Liver (tissue), 9 donors: ENCODE measurements around the gene SMARCC2. TPM values are rescaled to one million over a fixed set of nuclear protein-coding genes. Genes with fewer than 3 reads are reported as not detected.

Source experiments
- DNase-seq: peaks from one replicate; pipeline ENCODE4 v3.0.0-alpha.2; 2017; ENCODE audit warnings: low spot score
- H3K27ac ChIP-seq, 2 donors: one replicate each; pipeline ENCODE4 v1.7.0; 2013; ENCODE audit warnings: inconsistent platforms in 2 of 2, low read length in 2 of 2, control low read depth in 1 of 2, low read depth in 1 of 2, mild to moderate bottlenecking in 1 of 2
- H3K27me3 ChIP-seq, 4 donors: one replicate each; pipeline versions ENCODE4 v1.6.1 to v1.7.0; 2013; ENCODE audit warnings: low read length in 3 of 4, inconsistent platforms in 1 of 4, mild to moderate bottlenecking in 1 of 4, moderate library complexity in 1 of 4; ENCODE audit not compliant: control insufficient read depth in 4 of 4, insufficient read depth in 4 of 4
- H3K36me3 ChIP-seq, 4 donors: one replicate each; pipeline versions ENCODE4 v1.6.1 to v1.7.0; 2013; ENCODE audit warnings: low read length in 3 of 4, mild to moderate bottlenecking in 3 of 4, low read depth in 1 of 4, moderate library complexity in 1 of 4; ENCODE audit not compliant: control insufficient read depth in 4 of 4, insufficient read depth in 3 of 4
- H3K4me1 ChIP-seq, 4 donors: one replicate each; pipeline versions ENCODE4 v1.6.1 to v1.7.0; 2013; ENCODE audit warnings: low read length in 3 of 4, mild to moderate bottlenecking in 3 of 4, moderate library complexity in 1 of 4; ENCODE audit not compliant: control insufficient read depth in 4 of 4, insufficient read depth in 4 of 4
- H3K4me3 ChIP-seq, 3 donors: one replicate each; pipeline versions ENCODE4 v1.6.1 to v1.7.0; 2013; ENCODE audit warnings: low read length in 3 of 3, control low read depth in 1 of 3, low read depth in 1 of 3, mild to moderate bottlenecking in 1 of 3
- H3K9ac ChIP-seq, 2 donors: one replicate each; pipeline ENCODE4 v1.7.0; 2013; ENCODE audit warnings: low read length in 2 of 2, mild to moderate bottlenecking in 2 of 2, moderate library complexity in 2 of 2, control low read depth in 1 of 2, low read depth in 1 of 2
- H3K9me3 ChIP-seq, 4 donors: one replicate each; pipeline versions ENCODE4 v1.6.1 to v1.7.0; 2013; ENCODE audit warnings: low read length in 3 of 4; ENCODE audit not compliant: control insufficient read depth in 4 of 4
- CTCF ChIP-seq: fragments of 150-350 bp; IDR thresholded peaks from 2 replicates; pipeline ENCODE4 v1.5.1; 2017; ENCODE audit warnings: improper control_type of control experiment, low read depth, low read length; ENCODE audit not compliant: missing input control
- EGR1 ChIP-seq, 2 donors: IDR thresholded peaks; 2 replicates each; pipeline ENCODE4 v1.6.1; 2016 to 2018; ENCODE audit warnings: antibody characterized with exemption in 2 of 2, low read depth in 2 of 2
- FOXA1 ChIP-seq: IDR thresholded peaks from 2 replicates; pipeline ENCODE4 v1.6.1; 2016; ENCODE audit warnings: antibody characterized with exemption
- FOXA2 ChIP-seq: IDR thresholded peaks from 2 replicates; pipeline ENCODE4 v1.6.1; 2016; ENCODE audit warnings: antibody characterized with exemption
- GABPA ChIP-seq, 2 donors: IDR thresholded peaks in 1 of 2; conservative IDR thresholded peaks in 1 of 2; 2 replicates each; pipeline ENCODE4 v1.6.1; 2016; ENCODE audit warnings: antibody characterized with exemption in 2 of 2, mild to moderate bottlenecking in 1 of 2, moderate library complexity in 1 of 2
- HNF4A ChIP-seq, 2 donors: conservative IDR thresholded peaks; 2 replicates each; pipeline ENCODE4 v1.6.1; 2016; ENCODE audit warnings: antibody characterized with exemption in 2 of 2, mild to moderate bottlenecking in 2 of 2
- HNF4G ChIP-seq: IDR thresholded peaks from 2 replicates; pipeline ENCODE4 v1.6.1; 2016; ENCODE audit warnings: antibody characterized with exemption
- JUND ChIP-seq, 2 donors: IDR thresholded peaks; 2 replicates each; pipeline ENCODE4 v1.6.1; 2016; ENCODE audit warnings: antibody characterized with exemption in 2 of 2
- NR2F2 ChIP-seq: IDR thresholded peaks from 2 replicates; pipeline ENCODE4 v1.6.1; 2016; ENCODE audit warnings: antibody characterized with exemption
- RAD21 ChIP-seq, 2 donors: IDR thresholded peaks; 2 replicates each; pipeline ENCODE4 v1.6.1; 2016; ENCODE audit warnings: antibody characterized with exemption in 2 of 2, mild to moderate bottlenecking in 2 of 2
- RXRA ChIP-seq, 2 donors: IDR thresholded peaks; 2 replicates each; pipeline ENCODE4 v1.6.1; 2017 to 2018; ENCODE audit warnings: antibody characterized with exemption in 2 of 2, mild to moderate bottlenecking in 1 of 2
- SP1 ChIP-seq: IDR thresholded peaks from 2 replicates; pipeline ENCODE4 v1.6.1; 2018; ENCODE audit warnings: antibody characterized with exemption, mild to moderate bottlenecking
- TAF1 ChIP-seq: conservative IDR thresholded peaks from 2 replicates; pipeline ENCODE4 v1.6.1; 2016; ENCODE audit warnings: antibody characterized with exemption, mild to moderate bottlenecking
- YY1 ChIP-seq: IDR thresholded peaks from 2 replicates; pipeline ENCODE4 v1.6.1; 2016; ENCODE audit warnings: antibody characterized with exemption, mild to moderate bottlenecking
- ZBTB33 ChIP-seq: IDR thresholded peaks from 2 replicates; pipeline ENCODE4 v1.6.1; 2016; ENCODE audit warnings: antibody characterized with exemption
- WGBS: extraction: QIAGEN DNeasy Blood & Tissue Kit; methylation state at CpG from one replicate; pipeline ENCODE4 v1.1.7; 2013; 5-methylcytosine and 5-hydroxymethylcytosine counted together
- polyA plus RNA-seq, 2 donors: library from polyadenylated mRNA; stranded (reverse) in 1 of 2; unstranded in 1 of 2; fragments of 200-250 nt in 1 of 2; fragments of >200 nt in 1 of 2; fragmentation: Nextera tagmentation in 1 of 2; extraction: Ambion mirVana in 1 of 2; gene quantifications; one replicate each; pipeline versions ENCODE4 v1.2.1 to v1.2.3, GENCODE V29; 2013 to 2015
- total RNA-seq, 2 donors: library from RNA; depleted of rRNA; stranded (reverse); fragments of >200 nt; gene quantifications; one replicate each; pipeline ENCODE4 v1.2.3, GENCODE V29; 2014
- TF ChIP-seq, protein P1 (sequence below): IDR thresholded peaks from 2 replicates; pipeline ENCODE4 v1.6.1; 2016; ENCODE audit warnings: antibody characterized with exemption, mild to moderate bottlenecking
- TF ChIP-seq, protein P2 (sequence below): IDR thresholded peaks from 2 replicates; pipeline ENCODE4 v1.6.1; 2016; ENCODE audit warnings: antibody characterized with exemption
- TF ChIP-seq, protein P3 (sequence below): IDR thresholded peaks from 2 replicates; pipeline ENCODE4 v1.6.1; 2016; ENCODE audit warnings: antibody characterized with exemption
- donor health status: healthy.
- donor health status: healthy.
- donor health status: healthy.
- donor health status: healthy.
- donor health status: healthy.

SMARCC2 gene
- total and polyA plus RNA-seq, 4 donors: 12.8 to 24.8 (median 22.5) TPM

- no peak for TF ChIP-seq HNF4G
- TF ChIP-seq YY1: no peak
- TF ChIP-seq, protein P1, sequence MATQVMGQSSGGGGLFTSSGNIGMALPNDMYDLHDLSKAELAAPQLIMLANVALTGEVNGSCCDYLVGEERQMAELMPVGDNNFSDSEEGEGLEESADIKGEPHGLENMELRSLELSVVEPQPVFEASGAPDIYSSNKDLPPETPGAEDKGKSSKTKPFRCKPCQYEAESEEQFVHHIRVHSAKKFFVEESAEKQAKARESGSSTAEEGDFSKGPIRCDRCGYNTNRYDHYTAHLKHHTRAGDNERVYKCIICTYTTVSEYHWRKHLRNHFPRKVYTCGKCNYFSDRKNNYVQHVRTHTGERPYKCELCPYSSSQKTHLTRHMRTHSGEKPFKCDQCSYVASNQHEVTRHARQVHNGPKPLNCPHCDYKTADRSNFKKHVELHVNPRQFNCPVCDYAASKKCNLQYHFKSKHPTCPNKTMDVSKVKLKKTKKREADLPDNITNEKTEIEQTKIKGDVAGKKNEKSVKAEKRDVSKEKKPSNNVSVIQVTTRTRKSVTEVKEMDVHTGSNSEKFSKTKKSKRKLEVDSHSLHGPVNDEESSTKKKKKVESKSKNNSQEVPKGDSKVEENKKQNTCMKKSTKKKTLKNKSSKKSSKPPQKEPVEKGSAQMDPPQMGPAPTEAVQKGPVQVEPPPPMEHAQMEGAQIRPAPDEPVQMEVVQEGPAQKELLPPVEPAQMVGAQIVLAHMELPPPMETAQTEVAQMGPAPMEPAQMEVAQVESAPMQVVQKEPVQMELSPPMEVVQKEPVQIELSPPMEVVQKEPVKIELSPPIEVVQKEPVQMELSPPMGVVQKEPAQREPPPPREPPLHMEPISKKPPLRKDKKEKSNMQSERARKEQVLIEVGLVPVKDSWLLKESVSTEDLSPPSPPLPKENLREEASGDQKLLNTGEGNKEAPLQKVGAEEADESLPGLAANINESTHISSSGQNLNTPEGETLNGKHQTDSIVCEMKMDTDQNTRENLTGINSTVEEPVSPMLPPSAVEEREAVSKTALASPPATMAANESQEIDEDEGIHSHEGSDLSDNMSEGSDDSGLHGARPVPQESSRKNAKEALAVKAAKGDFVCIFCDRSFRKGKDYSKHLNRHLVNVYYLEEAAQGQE: no peak
- no peak for TF ChIP-seq CTCF
- TF ChIP-seq NR2F2: no peak
- no peak for TF ChIP-seq FOXA2
- TF ChIP-seq, protein P2, sequence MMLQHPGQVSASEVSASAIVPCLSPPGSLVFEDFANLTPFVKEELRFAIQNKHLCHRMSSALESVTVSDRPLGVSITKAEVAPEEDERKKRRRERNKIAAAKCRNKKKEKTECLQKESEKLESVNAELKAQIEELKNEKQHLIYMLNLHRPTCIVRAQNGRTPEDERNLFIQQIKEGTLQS: no peak
- no peak for TF ChIP-seq GABPA (IDR thresholded peaks at IDR 0.05 in 1 of 2, conservative IDR thresholded peaks at IDR 0.05 in 1 of 2)
- TF ChIP-seq FOXA1: no peak
- no peak for TF ChIP-seq EGR1 (IDR thresholded peaks at IDR 0.05; ENCODE audit: low read depth in 2 of 2)
- TF ChIP-seq RAD21 (IDR thresholded peaks at IDR 0.05): no peak
- no peak for TF ChIP-seq RXRA (IDR thresholded peaks at IDR 0.05)
- TF ChIP-seq, protein P3, sequence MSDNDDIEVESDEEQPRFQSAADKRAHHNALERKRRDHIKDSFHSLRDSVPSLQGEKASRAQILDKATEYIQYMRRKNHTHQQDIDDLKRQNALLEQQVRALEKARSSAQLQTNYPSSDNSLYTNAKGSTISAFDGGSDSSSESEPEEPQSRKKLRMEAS: no peak
- no peak for TF ChIP-seq ZBTB33
- TF ChIP-seq JUND (IDR thresholded peaks at IDR 0.05): no peak
- TF ChIP-seq TAF1: no peak
- TF ChIP-seq HNF4A (conservative IDR thresholded peaks at IDR 0.05): no peak
- TF ChIP-seq SP1: no peak
- H3K27me3 ChIP-seq: no peaks in the 10 kb centered on the region
- H3K9me3 ChIP-seq: no peaks in the 10 kb centered on the region
- WGBS: 54% methylated on average over 11 of the region's 11 CpGs
- H3K4me3 ChIP-seq: peak overlapping the region in 2 of 3 donors; percentile 40 to 63
- DNase-seq: no peak
- H3K36me3 ChIP-seq: peaks cover 0 to 6% (median 2%) of the 10 kb centered on the region in 4 donors
- peaks cover 0 to 39% (median 30%) of the 10 kb centered on the region in 4 donors for H3K4me1 ChIP-seq
- no peak overlapping the region for H3K9ac ChIP-seq
- peak overlapping the region in 1 of 2 donors; percentile 90 for H3K27ac ChIP-seq
Observed at GRCh38 chr12:56231184-56231582, 41.9 kb upstream of the SMARCC2 start.
